ENCODE measurements around the gene HLA-DRB5. TPM values are rescaled to one million over a fixed set of nuclear protein-coding genes. Genes with fewer than 3 reads are reported as not detected.
"Not testable (repeated sequence)": the region's sequence is repeated elsewhere in the genome, so short reads cannot be mapped to it uniquely, and the experiment has no call there.

The HLA-DRB5 gene
- total RNA-seq, result not detected in 2 replicates
- long read RNA-seq, result 0 reads

GRCh38 chr6:32529697-32530430, at the start of gene HLA-DRB5:
Gene HLA-DRB5, minus strand, starts transcription at chr6:32530287. Its CDS starts 63 bp downstream, at chr6:32530224.
- Mint-ChIP-seq H3K4me3 (ENCODE audit: unreplicated experiment) (no peak within 1 kb of the TSS), H3K9me3 (ENCODE audit: unreplicated experiment) (no peaks in the 10 kb centered on the region), H3K27me3 (ENCODE audit: unreplicated experiment) (peaks cover 6% of the 10 kb centered on the region), H3K4me1 (ENCODE audit: unreplicated experiment) (no peaks in the 10 kb centered on the region), H3K36me3 (ENCODE audit: unreplicated experiment) (no peaks in the 10 kb centered on the region), H3K27ac (ENCODE audit: unreplicated experiment) (no peak within 1 kb of the TSS)
- no peak for TF ChIP-seq CTCF (IDR thresholded peaks at IDR 0.05)
- DNase-seq (ENCODE audit: extremely low spot score, unreplicated experiment), result no peak

DNA sequence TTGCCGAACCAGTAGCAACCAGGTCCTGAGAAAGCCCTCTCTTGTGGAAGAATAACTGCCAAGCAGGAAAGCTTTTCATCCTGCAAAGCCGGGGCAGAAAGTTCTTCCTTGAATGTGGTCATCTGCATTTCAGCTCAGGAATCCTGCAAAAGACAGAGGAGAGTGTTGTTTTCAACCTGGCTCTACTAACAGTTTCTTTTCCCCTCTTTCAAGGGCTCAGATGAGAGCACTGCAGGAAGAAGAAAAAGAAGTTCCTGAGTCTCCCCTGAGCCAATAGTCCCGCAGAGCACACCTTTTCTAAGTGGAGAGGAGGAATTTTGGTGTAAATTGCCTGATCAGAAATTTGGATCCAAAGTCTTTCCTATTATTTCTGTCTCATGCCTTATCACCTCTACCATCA, 48.9 kb upstream of the HLA-DRB5 start:
- Mint-ChIP-seq H3K27ac (ENCODE audit: unreplicated experiment) (no peak overlapping the region), H3K36me3 (ENCODE audit: unreplicated experiment) (no peaks in the 10 kb centered on the region), H3K27me3 (ENCODE audit: unreplicated experiment) (peaks cover 25% of the 10 kb centered on the region), H3K4me3 (ENCODE audit: unreplicated experiment) (no peak overlapping the region), H3K4me1 (ENCODE audit: unreplicated experiment) (peaks cover 1% of the 10 kb centered on the region), H3K9me3 (ENCODE audit: unreplicated experiment) (no peaks in the 10 kb centered on the region)
- no peak for DNase-seq (ENCODE audit: extremely low spot score, unreplicated experiment)
- TF ChIP-seq CTCF (IDR thresholded peaks at IDR 0.05), result no peak

GRCh38 chr6:32577493-32577892, 47.4 kb upstream of the HLA-DRB5 start:
- not testable (repeated sequence) for H3K27ac Mint-ChIP-seq (ENCODE audit: unreplicated experiment); H3K9me3 Mint-ChIP-seq (ENCODE audit: unreplicated experiment); H3K36me3 Mint-ChIP-seq (ENCODE audit: unreplicated experiment); DNase-seq (ENCODE audit: extremely low spot score, unreplicated experiment); H3K4me1 Mint-ChIP-seq (ENCODE audit: unreplicated experiment); H3K4me3 Mint-ChIP-seq (ENCODE audit: unreplicated experiment)
- H3K27me3 Mint-ChIP-seq (ENCODE audit: unreplicated experiment), result peaks cover 21% of the 10 kb centered on the region

DNA sequence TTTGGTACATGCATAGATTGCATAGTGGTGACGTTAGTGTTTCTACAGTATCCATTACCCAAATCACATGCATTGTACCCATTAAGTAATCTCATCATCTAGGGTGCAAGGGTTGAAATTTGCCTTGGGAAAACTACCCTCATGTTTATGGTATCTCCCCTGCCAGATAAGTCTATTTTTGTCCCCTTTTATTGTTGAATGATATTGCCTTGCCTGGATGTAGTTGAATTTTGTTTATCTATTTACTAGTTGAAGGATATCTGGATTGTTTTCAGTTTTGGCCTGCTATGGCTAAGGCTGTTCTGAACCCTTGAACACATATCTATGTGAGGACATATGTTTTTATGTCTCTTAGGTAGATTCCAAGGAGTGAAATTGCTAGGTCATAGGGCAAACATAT, 46.2 kb upstream of the HLA-DRB5 start:
- no peak for TF ChIP-seq CTCF (IDR thresholded peaks at IDR 0.05)
- Mint-ChIP-seq H3K36me3 (ENCODE audit: unreplicated experiment) (no peaks in the 10 kb centered on the region), H3K27ac (ENCODE audit: unreplicated experiment) (no peak overlapping the region), H3K4me3 (ENCODE audit: unreplicated experiment) (no peak overlapping the region), H3K27me3 (ENCODE audit: unreplicated experiment) (peaks cover 15% of the 10 kb centered on the region), H3K9me3 (ENCODE audit: unreplicated experiment) (no peaks in the 10 kb centered on the region), H3K4me1 (ENCODE audit: unreplicated experiment) (no peaks in the 10 kb centered on the region)
- no peak for DNase-seq (ENCODE audit: extremely low spot score, unreplicated experiment)

GRCh38 chr6:32570363-32570905, 40.3 kb upstream of the HLA-DRB5 start:
- Mint-ChIP-seq H3K9me3 (ENCODE audit: unreplicated experiment) (no peaks in the 10 kb centered on the region), H3K27me3 (ENCODE audit: unreplicated experiment) (peaks cover 13% of the 10 kb centered on the region), H3K27ac (ENCODE audit: unreplicated experiment) (no peak overlapping the region), H3K36me3 (ENCODE audit: unreplicated experiment) (no peaks in the 10 kb centered on the region), H3K4me1 (ENCODE audit: unreplicated experiment) (no peaks in the 10 kb centered on the region), H3K4me3 (ENCODE audit: unreplicated experiment) (no peak overlapping the region)
- no peak for TF ChIP-seq CTCF (IDR thresholded peaks at IDR 0.05)
- DNase-seq (ENCODE audit: extremely low spot score, unreplicated experiment), result no peak
